PFSK-1 (cell line): ENCODE results near the gene MFSD12.
A peak's percentile ranks its signal among the peaks of the same experiment; 100 is the strongest.

Experiments
- FOXP2 ChIP-seq: optimal IDR thresholded peaks from 2 replicates; pipeline ENCODE3; 2011; ENCODE audit warnings: borderline replicate concordance, control low read depth, inconsistent platforms; ENCODE audit not compliant: insufficient read depth; ENCODE audit errors: extremely low read length, extremely low read depth
- POLR2AphosphoS5 ChIP-seq: IDR thresholded peaks from 2 replicates; pipeline ENCODE4 v1.6.1; 2012; ENCODE audit warnings: low read depth, mild to moderate bottlenecking, control low read depth, low read length, moderate library complexity
- SIN3A ChIP-seq: IDR thresholded peaks from 2 replicates; pipeline ENCODE4 v1.6.1; 2012; ENCODE audit warnings: mild to moderate bottlenecking, low read length, moderate library complexity, borderline replicate concordance; ENCODE audit not compliant: insufficient read depth
- TAF1 ChIP-seq: IDR thresholded peaks from 2 replicates; pipeline ENCODE4 v1.6.1; 2012; ENCODE audit warnings: low read length, control low read depth, borderline replicate concordance; ENCODE audit not compliant: insufficient read depth
- TF ChIP-seq, protein P1 (sequence below), 2 experiments: IDR thresholded peaks; 2 replicates each; pipeline versions ENCODE4 v1.6.1 to v1.8.0; 2011 to 2012; ENCODE audit warnings: low read depth in 2 of 2, low read length in 2 of 2, control low read depth in 1 of 2, inconsistent platforms in 1 of 2, mild to moderate bottlenecking in 1 of 2, moderate library complexity in 1 of 2; ENCODE audit not compliant: insufficient read depth in 1 of 2

The MFSD12 gene

GRCh38 chr19:3547301-3547731 lies 10.1 kb downstream of the MFSD12 start:
- peak; percentile 34 for TF ChIP-seq FOXP2
- no peak for TF ChIP-seq SIN3A
- TF ChIP-seq TAF1, result no peak
- no peak for TF ChIP-seq POLR2AphosphoS5
- TF ChIP-seq, protein P1, sequence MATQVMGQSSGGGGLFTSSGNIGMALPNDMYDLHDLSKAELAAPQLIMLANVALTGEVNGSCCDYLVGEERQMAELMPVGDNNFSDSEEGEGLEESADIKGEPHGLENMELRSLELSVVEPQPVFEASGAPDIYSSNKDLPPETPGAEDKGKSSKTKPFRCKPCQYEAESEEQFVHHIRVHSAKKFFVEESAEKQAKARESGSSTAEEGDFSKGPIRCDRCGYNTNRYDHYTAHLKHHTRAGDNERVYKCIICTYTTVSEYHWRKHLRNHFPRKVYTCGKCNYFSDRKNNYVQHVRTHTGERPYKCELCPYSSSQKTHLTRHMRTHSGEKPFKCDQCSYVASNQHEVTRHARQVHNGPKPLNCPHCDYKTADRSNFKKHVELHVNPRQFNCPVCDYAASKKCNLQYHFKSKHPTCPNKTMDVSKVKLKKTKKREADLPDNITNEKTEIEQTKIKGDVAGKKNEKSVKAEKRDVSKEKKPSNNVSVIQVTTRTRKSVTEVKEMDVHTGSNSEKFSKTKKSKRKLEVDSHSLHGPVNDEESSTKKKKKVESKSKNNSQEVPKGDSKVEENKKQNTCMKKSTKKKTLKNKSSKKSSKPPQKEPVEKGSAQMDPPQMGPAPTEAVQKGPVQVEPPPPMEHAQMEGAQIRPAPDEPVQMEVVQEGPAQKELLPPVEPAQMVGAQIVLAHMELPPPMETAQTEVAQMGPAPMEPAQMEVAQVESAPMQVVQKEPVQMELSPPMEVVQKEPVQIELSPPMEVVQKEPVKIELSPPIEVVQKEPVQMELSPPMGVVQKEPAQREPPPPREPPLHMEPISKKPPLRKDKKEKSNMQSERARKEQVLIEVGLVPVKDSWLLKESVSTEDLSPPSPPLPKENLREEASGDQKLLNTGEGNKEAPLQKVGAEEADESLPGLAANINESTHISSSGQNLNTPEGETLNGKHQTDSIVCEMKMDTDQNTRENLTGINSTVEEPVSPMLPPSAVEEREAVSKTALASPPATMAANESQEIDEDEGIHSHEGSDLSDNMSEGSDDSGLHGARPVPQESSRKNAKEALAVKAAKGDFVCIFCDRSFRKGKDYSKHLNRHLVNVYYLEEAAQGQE (IDR thresholded peaks at IDR 0.05; ENCODE audit: insufficient read depth in 1 of 2, low read depth in 2 of 2, low read length in 2 of 2), result no peak

- TF ChIP-seq, protein P1 (IDR thresholded peaks at IDR 0.05; ENCODE audit: insufficient read depth in 1 of 2, low read depth in 2 of 2, low read length in 2 of 2), result no peak
- no peak for TF ChIP-seq POLR2AphosphoS5
- no peak for TF ChIP-seq SIN3A
- TF ChIP-seq FOXP2, result no peak
- no peak for TF ChIP-seq TAF1
Measured at GRCh38 chr19:3546119-3546518, 11.3 kb downstream of the MFSD12 start.

DNA sequence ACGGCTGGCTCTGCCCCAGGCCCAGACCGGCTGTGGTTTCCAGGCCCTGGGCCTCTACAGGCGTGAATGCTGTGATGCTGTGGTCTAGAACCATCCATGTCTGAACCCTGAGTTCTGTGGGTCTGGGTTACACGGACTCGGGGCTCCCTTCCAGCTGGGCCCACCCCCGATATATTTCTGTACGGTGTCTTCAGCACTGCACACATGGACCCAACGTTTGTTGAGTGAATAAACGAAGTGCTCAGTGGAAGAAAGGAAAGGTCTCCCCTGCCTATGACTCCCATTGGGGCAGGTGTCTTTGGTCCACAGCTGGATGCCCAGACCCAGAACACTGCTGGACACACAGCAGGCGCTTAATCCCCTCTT lies 11.7 kb downstream of the MFSD12 start:
- TF ChIP-seq, protein P1 (IDR thresholded peaks at IDR 0.05; ENCODE audit: insufficient read depth in 1 of 2, low read depth in 2 of 2, low read length in 2 of 2), result 0 out of 4 replicates have a peak, but pooled peaks of 1 of the 2 experiments have one; percentile 15
- no peak for TF ChIP-seq FOXP2

- TF ChIP-seq, protein P1 (IDR thresholded peaks at IDR 0.05; ENCODE audit: insufficient read depth in 1 of 2, low read depth in 2 of 2, low read length in 2 of 2), result no peak
- TF ChIP-seq TAF1 (no peak), FOXP2 (no peak), POLR2AphosphoS5 (no peak), SIN3A (no peak)
Measured at GRCh38 chr19:3544742-3545668, 12.4 kb downstream of the MFSD12 start.
